Fibroblast of lung (primary cell): ENCODE data around the gene KIF19. TPM values are rescaled to one million over a fixed set of nuclear protein-coding genes. Genes with fewer than 3 reads are reported as not detected.

Experiments used
- DNase-seq, 2 donors: peaks; one replicate each; pipeline versions ENCODE4 v3.0.0 to v3.0.0-alpha.2; 2010; ENCODE audit warnings: low read depth in 2 of 2
- H2AFZ ChIP-seq: 2 replicates; pipeline ENCODE4 v1.5.1; 2012; ENCODE audit warnings: low read length, control low read depth, inconsistent platforms
- H3K27ac ChIP-seq: 2 replicates; pipeline ENCODE4 v1.5.1; 2011; ENCODE audit warnings: low read length, control low read depth; ENCODE audit not compliant: insufficient read depth
- H3K27me3 ChIP-seq: 2 replicates; pipeline ENCODE4 v1.5.1; 2011; ENCODE audit warnings: mild to moderate bottlenecking, low read length; ENCODE audit not compliant: control insufficient read depth, insufficient read depth
- H3K36me3 ChIP-seq: 2 replicates; pipeline ENCODE4 v1.5.1; 2011; ENCODE audit warnings: low read length; ENCODE audit not compliant: control insufficient read depth, insufficient read depth
- H3K4me1 ChIP-seq: 2 replicates; pipeline ENCODE4 v1.5.1; 2011; ENCODE audit warnings: low read length; ENCODE audit not compliant: control insufficient read depth, insufficient read depth; ENCODE audit errors: extremely low read depth
- H3K4me2 ChIP-seq: 2 replicates; pipeline ENCODE4 v1.5.1; 2011; ENCODE audit warnings: low read length, control low read depth; ENCODE audit not compliant: insufficient read depth; ENCODE audit errors: extremely low read depth
- H3K4me3 ChIP-seq, 4 experiments: fragments of 200-600 bp in 1 of 4; sonication (generic) in 1 of 4; replicated peaks in 1 of 4; 2 replicates each; pipeline ENCODE4 v1.5.1; 2011 to 2016; ENCODE audit warnings: low read length in 4 of 4, low read depth in 3 of 4, mild to moderate bottlenecking in 3 of 4, control low read depth in 2 of 4, inconsistent platforms in 1 of 4, mixed read lengths in 1 of 4; ENCODE audit not compliant: insufficient read depth in 1 of 4; ENCODE audit errors: control extremely low read depth in 1 of 4
- H3K79me2 ChIP-seq: 2 replicates; pipeline ENCODE4 v1.5.1; 2012; ENCODE audit warnings: mild to moderate bottlenecking, low read length, inconsistent platforms; ENCODE audit not compliant: control insufficient read depth, insufficient read depth
- H3K9ac ChIP-seq: 2 replicates; pipeline ENCODE4 v1.5.1; 2011; ENCODE audit warnings: mild to moderate bottlenecking, low read length, control low read depth; ENCODE audit not compliant: insufficient read depth
- H3K9me3 ChIP-seq: 2 replicates; pipeline ENCODE4 v1.5.1; 2012; ENCODE audit warnings: low read depth, low read length; ENCODE audit not compliant: control insufficient read depth, insufficient read depth
- H4K20me1 ChIP-seq: 2 replicates; pipeline ENCODE4 v1.5.1; 2011; ENCODE audit warnings: low read length; ENCODE audit not compliant: control insufficient read depth, insufficient read depth; ENCODE audit errors: extremely low read depth
- CTCF ChIP-seq, 2 donors: IDR thresholded peaks in 1 of 2; conservative IDR thresholded peaks in 1 of 2; 1 replicate in 1 of 2; 2 replicates in 1 of 2; pipeline ENCODE4 v1.5.1; 2011 to 2012; ENCODE audit warnings: low read length in 2 of 2, control low read depth in 1 of 2, inconsistent platforms in 1 of 2, low read depth in 1 of 2, mild to moderate bottlenecking in 1 of 2
- EZH2 ChIP-seq: IDR thresholded peaks from 2 replicates; pipeline ENCODE4 v1.5.1; 2012; ENCODE audit warnings: low read length, control low read depth, mild to moderate bottlenecking; ENCODE audit errors: missing control alignments
- polyA plus RNA-seq, 2 donors: library from polyadenylated mRNA; depleted of rRNA in 1 of 2; stranded (reverse) in 1 of 2; unstranded in 1 of 2; fragments of >200 nt; gene quantifications; 2 replicates each; pipeline ENCODE4 v1.2.1, GENCODE V29; 2011 to 2012; ENCODE audit warnings: missing spikeins in 1 of 2
- total RNA-seq: library from RNA; depleted of rRNA; stranded (reverse); fragments of >200 nt; gene quantifications from 2 replicates; pipeline ENCODE4 v1.2.1, GENCODE V29; 2014

Gene KIF19
- total and polyA plus RNA-seq, 2 donors (not counting 1 experiment from before 2014, with no cell fraction given), result under 0.01 TPM; not detected in 1

GRCh38 chr17:74356646-74357465 lies 30.8 kb downstream of the KIF19 start:
- Histone ChIP-seq H3K9ac (no peak overlapping the region), H3K79me2 (no peaks in the 10 kb centered on the region), H3K36me3 (no peaks in the 10 kb centered on the region), H3K4me2 (no peak overlapping the region), H3K4me1 (no peaks in the 10 kb centered on the region), H3K4me3 (no peak overlapping the region), H2AFZ (no peak overlapping the region), H3K27ac (no peak overlapping the region), H3K27me3 (no peaks in the 10 kb centered on the region), H4K20me1 (no peaks in the 10 kb centered on the region), H3K9me3 (no peaks in the 10 kb centered on the region)
- no peak for TF ChIP-seq CTCF (conservative IDR thresholded peaks at IDR 0.05 in 1 of 2, IDR thresholded peaks at IDR 0.05 in 1 of 2; ENCODE audit: low read depth in 1 of 2, low read length in 2 of 2)
- TF ChIP-seq EZH2, result no peak
- DNase-seq, result no peak

GRCh38 chr17:74357466-74357809 lies 31.4 kb downstream of the KIF19 start:
- H3K79me2 ChIP-seq, result no peaks in the 10 kb centered on the region
- TF ChIP-seq CTCF (conservative IDR thresholded peaks at IDR 0.05 in 1 of 2, IDR thresholded peaks at IDR 0.05 in 1 of 2; ENCODE audit: low read depth in 1 of 2, low read length in 2 of 2) (no peak), EZH2 (no peak)
- DNase-seq, result no peak
- no peaks in the 10 kb centered on the region for H3K9me3 ChIP-seq
- no peak overlapping the region for H3K9ac ChIP-seq
- H3K27ac ChIP-seq, result no peak overlapping the region
- H3K27me3 ChIP-seq, result no peaks in the 10 kb centered on the region
- H2AFZ ChIP-seq, result no peak overlapping the region
- no peaks in the 10 kb centered on the region for H4K20me1 ChIP-seq
- H3K4me3 ChIP-seq, result no peak overlapping the region
- H3K36me3 ChIP-seq, result no peaks in the 10 kb centered on the region
- H3K4me2 ChIP-seq, result no peak overlapping the region
- H3K4me1 ChIP-seq, result no peaks in the 10 kb centered on the region

- Histone ChIP-seq H3K9me3 (no peaks in the 10 kb centered on the region), H3K36me3 (no peaks in the 10 kb centered on the region), H3K9ac (no peak overlapping the region), H3K4me1 (no peaks in the 10 kb centered on the region), H3K4me3 (no peak overlapping the region), H4K20me1 (no peaks in the 10 kb centered on the region), H3K27me3 (no peaks in the 10 kb centered on the region), H3K27ac (no peak overlapping the region), H2AFZ (no peak overlapping the region), H3K4me2 (no peak overlapping the region), H3K79me2 (no peaks in the 10 kb centered on the region)
- DNase-seq, result no peak
- no peak for TF ChIP-seq EZH2
- no peak for TF ChIP-seq CTCF (conservative IDR thresholded peaks at IDR 0.05 in 1 of 2, IDR thresholded peaks at IDR 0.05 in 1 of 2; ENCODE audit: low read depth in 1 of 2, low read length in 2 of 2)
Measured at GRCh38 chr17:74358697-74359096, 32.7 kb downstream of the KIF19 start.
